Loucy (cell line): ENCODE results near the gene PRM1.

Experiments used
- H2AFZ ChIP-seq: fragments of 200-600 bp; sonication (generic); 2 replicates; pipeline ENCODE4 v1.6.0; 2016; ENCODE audit warnings: antibody characterized with exemption, mild to moderate bottlenecking, low read length, moderate library complexity
- H3F3A ChIP-seq: fragments of 200-600 bp; 2 replicates; pipeline ENCODE4 v1.6.0; 2016; ENCODE audit warnings: antibody characterized with exemption, low read depth, mild to moderate bottlenecking
- H3K27me3 ChIP-seq: fragments of 200-600 bp; sonication (generic); 2 replicates; pipeline ENCODE4 v1.6.1; 2014; ENCODE audit warnings: low read length, mild to moderate bottlenecking; ENCODE audit not compliant: insufficient read depth, poor library complexity, severe bottlenecking
- H3K36me3 ChIP-seq: fragments of 200-600 bp; sonication (generic); 2 replicates; pipeline ENCODE4 v1.6.1; 2016; ENCODE audit warnings: low read length; ENCODE audit not compliant: insufficient read depth
- H3K4me1 ChIP-seq: fragments of 200-600 bp; sonication (generic); 2 replicates; pipeline ENCODE4 v1.5.1; 2014; ENCODE audit warnings: low read length, mild to moderate bottlenecking; ENCODE audit not compliant: insufficient read depth, poor library complexity, severe bottlenecking
- H3K4me2 ChIP-seq: fragments of 200-600 bp; sonication (generic); 2 replicates; pipeline ENCODE4 v1.6.0; 2014; ENCODE audit warnings: antibody characterized with exemption, low read length, low read depth, mild to moderate bottlenecking; ENCODE audit not compliant: poor library complexity, severe bottlenecking
- H3K4me3 ChIP-seq: fragments of 200-600 bp; sonication (generic); 2 replicates; pipeline ENCODE4 v1.5.1; 2014; ENCODE audit warnings: low read length, mild to moderate bottlenecking, mixed read lengths; ENCODE audit not compliant: poor library complexity, severe bottlenecking
- H3K79me2 ChIP-seq: fragments of 200-600 bp; sonication (generic); 2 replicates; pipeline ENCODE4 v1.6.1; 2014; ENCODE audit warnings: low read length; ENCODE audit not compliant: insufficient read depth
- H3K9ac ChIP-seq: fragments of 200-600 bp; sonication (generic); 2 replicates; pipeline ENCODE4 v1.6.0; 2014; ENCODE audit warnings: mild to moderate bottlenecking, low read depth, low read length, moderate library complexity; ENCODE audit not compliant: poor library complexity, severe bottlenecking
- H3K9me2 ChIP-seq: fragments of 200-600 bp; sonication (generic); replicated peaks from 2 replicates; pipeline ENCODE4 v1.6.1; 2016; ENCODE audit warnings: low read depth, low read length, mixed read lengths
- H3K9me3 ChIP-seq: fragments of 200-600 bp; sonication (generic); 2 replicates; pipeline ENCODE4 v1.6.1; 2014; ENCODE audit warnings: mild to moderate bottlenecking, antibody characterized with exemption, low read length, low read depth; ENCODE audit not compliant: insufficient read depth
- H4K20me1 ChIP-seq: fragments of 200-600 bp; sonication (generic); 2 replicates; pipeline ENCODE4 v1.6.0; 2014; ENCODE audit warnings: antibody characterized with exemption, low read length, mild to moderate bottlenecking; ENCODE audit not compliant: insufficient read depth, poor library complexity, severe bottlenecking
- CTCF ChIP-seq: fragments of 200-600 bp; sonication (generic); conservative IDR thresholded peaks from 2 replicates; pipeline ENCODE4 v1.5.1; 2014; ENCODE audit warnings: mild to moderate bottlenecking, antibody characterized with exemption, low read length
- EZH2phosphoT487 ChIP-seq: fragments of 200-600 bp; IDR thresholded peaks from 2 replicates; pipeline ENCODE4 v1.6.1; 2018; ENCODE audit warnings: antibody characterized with exemption, mild to moderate bottlenecking, moderate library complexity, borderline replicate concordance

The PRM1 gene

GRCh38 chr16:11296351-11296705, 15.2 kb upstream of the PRM1 start:
- no peak for TF ChIP-seq CTCF
- Histone ChIP-seq H3K9me2 (no peaks in the 10 kb centered on the region), H3K27me3 (no peaks in the 10 kb centered on the region), H3K79me2 (no peaks in the 10 kb centered on the region), H3K4me2 (no peak overlapping the region), H3K9ac (peak overlapping the region; percentile 48), H3K36me3 (no peaks in the 10 kb centered on the region), H4K20me1 (no peaks in the 10 kb centered on the region), H3K4me3 (no peak overlapping the region), H3K4me1 (peaks cover 18% of the 10 kb centered on the region), H2AFZ (no peak overlapping the region), H3K9me3 (no peaks in the 10 kb centered on the region), H3F3A (no peaks in the 10 kb centered on the region)

GRCh38 chr16:11295672-11296071, 14.5 kb upstream of the PRM1 start:
- Histone ChIP-seq H3K9me3 (no peaks in the 10 kb centered on the region), H3K4me1 (peaks cover 18% of the 10 kb centered on the region), H4K20me1 (no peaks in the 10 kb centered on the region), H3K4me3 (no peak overlapping the region), H3K79me2 (no peaks in the 10 kb centered on the region), H3K36me3 (no peaks in the 10 kb centered on the region), H3K4me2 (no peak overlapping the region), H3K9ac (no peak overlapping the region), H3K27me3 (no peaks in the 10 kb centered on the region), H3K9me2 (no peaks in the 10 kb centered on the region), H3F3A (no peaks in the 10 kb centered on the region), H2AFZ (no peak overlapping the region)
- no peak for TF ChIP-seq EZH2phosphoT487
- no peak for TF ChIP-seq CTCF

GRCh38 chr16:11292076-11292748, 11.1 kb upstream of the PRM1 start:
- Histone ChIP-seq H3K9ac (no peak overlapping the region), H3K4me1 (peaks cover 11% of the 10 kb centered on the region), H3K36me3 (no peaks in the 10 kb centered on the region), H3F3A (no peaks in the 10 kb centered on the region), H3K4me2 (no peak overlapping the region), H2AFZ (no peak overlapping the region), H3K9me3 (no peaks in the 10 kb centered on the region), H4K20me1 (no peaks in the 10 kb centered on the region), H3K9me2 (no peaks in the 10 kb centered on the region), H3K4me3 (no peak overlapping the region), H3K79me2 (no peaks in the 10 kb centered on the region), H3K27me3 (no peaks in the 10 kb centered on the region)
- TF ChIP-seq CTCF (no peak), EZH2phosphoT487 (no peak)
